Embryonic facial prominence (tissue), 1 donor: ENCODE data around the gene CLIP4.
"Not testable (repeated sequence)": the region's sequence is repeated elsewhere in the genome, so short reads cannot be mapped to it uniquely, and the experiment has no call there.

Experiments
- DNase-seq: peaks from one replicate; pipeline ENCODE4 v3.0.0-alpha.2; 2016; ENCODE audit errors: extremely low spot score

Gene CLIP4

GRCh38 chr2:29097569-29097968, 17.6 kb upstream of the CLIP4 start:
- DNase-seq, result no peak

- DNase-seq, result no peak
Measured at GRCh38 chr2:29100564-29100963, 14.7 kb upstream of the CLIP4 start.

- DNase-seq, result no peak
Measured at GRCh38 chr2:29104688-29105087, 10.5 kb upstream of the CLIP4 start.

- no peak for DNase-seq
Measured at GRCh38 chr2:29105375-29105774, 9.8 kb upstream of the CLIP4 start.

- DNase-seq, result no peak
Measured at GRCh38 chr2:29106256-29106655, 9.0 kb upstream of the CLIP4 start.

GRCh38 chr2:29106980-29107388, 8.2 kb upstream of the CLIP4 start:
- DNase-seq, result no peak

- not testable (repeated sequence) for DNase-seq
Measured at GRCh38 chr2:29107547-29107946, 7.7 kb upstream of the CLIP4 start.

- no peak for DNase-seq
Measured at GRCh38 chr2:29108225-29108624, 7.0 kb upstream of the CLIP4 start.

- DNase-seq, result no peak
Measured at GRCh38 chr2:29109246-29109645, 6.0 kb upstream of the CLIP4 start.

- DNase-seq, result no peak
Measured at GRCh38 chr2:29110916-29111535, 4.2 kb upstream of the CLIP4 start.

GRCh38 chr2:29112379-29112778, 2.8 kb upstream of the CLIP4 start:
- DNase-seq, result no peak

- no peak for DNase-seq
Measured at GRCh38 chr2:29113027-29113686, 2.1 kb upstream of the CLIP4 start.

GRCh38 chr2:29113891-29114321, 1.3 kb upstream of the CLIP4 start:
- DNase-seq, result no peak

- DNase-seq, result no peak
Measured at GRCh38 chr2:29114586-29114945, 649 bp upstream of the CLIP4 start.

GRCh38 chr2:29115797-29116781, 874 bp downstream of the CLIP4 start:
- no peak for DNase-seq

GRCh38 chr2:29117636-29118303, 2.6 kb downstream of the CLIP4 start:
- no peak for DNase-seq

GRCh38 chr2:29119211-29119610, 4.0 kb downstream of the CLIP4 start:
- DNase-seq, result no peak

GRCh38 chr2:29120846-29121245, 5.6 kb downstream of the CLIP4 start:
- no peak for DNase-seq

- DNase-seq, result no peak
Measured at GRCh38 chr2:29123617-29124349, 8.6 kb downstream of the CLIP4 start.

GRCh38 chr2:29124504-29124903, 9.3 kb downstream of the CLIP4 start:
- DNase-seq, result no peak

- DNase-seq, result no peak
Measured at GRCh38 chr2:29129586-29130281, 14.5 kb downstream of the CLIP4 start.
